HG03064 (cell line): Measurements from ENCODE around the gene DPP3.
"Not testable (repeated sequence)": the region's sequence is repeated elsewhere in the genome, so short reads cannot be mapped to it uniquely, and the experiment has no call there.

Source experiments
- ATAC-seq: cut with Tn5 transposase; IDR thresholded peaks from one replicate; pipeline ENCODE4 v1.9.1; 2021; ENCODE audit warnings: low read depth; ENCODE audit not compliant: unreplicated experiment

DPP3 gene

GRCh38 chr11:66480117-66480938 lies at the start of gene DPP3:
TSS of gene DPP3 (plus strand) at chr11:66480434. CDS start at chr11:66482201, 1,767 bp downstream.
- ATAC-seq = peak; percentile 68

- ATAC-seq = not testable (repeated sequence)
Measured at GRCh38 chr11:66431287-66431686, 48.9 kb upstream of the DPP3 start.

GRCh38 chr11:66431871-66432329 lies 48.3 kb upstream of the DPP3 start:
- not testable (repeated sequence) for ATAC-seq

- ATAC-seq = no peak
Measured at GRCh38 chr11:66432597-66432996, 47.6 kb upstream of the DPP3 start.

GRCh38 chr11:66437979-66438503 lies 42.2 kb upstream of the DPP3 start:
- ATAC-seq = no peak

- ATAC-seq = peak; percentile 83
Measured at GRCh38 chr11:66438504-66439466, 41.4 kb upstream of the DPP3 start, which contains the start of gene MRPL11. TSS of gene MRPL11 (minus strand) at chr11:66438848. CDS start at chr11:66438754, 94 bp downstream.

- not testable (repeated sequence) for ATAC-seq
Measured at GRCh38 chr11:66440101-66440939, 39.9 kb upstream of the DPP3 start.

- ATAC-seq = not testable (repeated sequence)
Measured at GRCh38 chr11:66440940-66441282, 39.3 kb upstream of the DPP3 start.

GRCh38 chr11:66443602-66444001 lies 36.6 kb upstream of the DPP3 start:
- no peak for ATAC-seq

- ATAC-seq = no peak
Measured at GRCh38 chr11:66447012-66447411, 33.2 kb upstream of the DPP3 start.

GRCh38 chr11:66448523-66448922 lies 31.7 kb upstream of the DPP3 start:
- ATAC-seq = no peak

GRCh38 chr11:66450560-66450959 lies 29.7 kb upstream of the DPP3 start:
- ATAC-seq = no peak

- ATAC-seq = no peak
Measured at GRCh38 chr11:66451663-66452062, 28.6 kb upstream of the DPP3 start.

GRCh38 chr11:66454247-66454646 lies 26.0 kb upstream of the DPP3 start:
- ATAC-seq = no peak

- no peak for ATAC-seq
Measured at GRCh38 chr11:66454828-66455227, 25.4 kb upstream of the DPP3 start.

GRCh38 chr11:66457826-66458225 lies 22.4 kb upstream of the DPP3 start:
- no peak for ATAC-seq

- no peak for ATAC-seq
Measured at GRCh38 chr11:66459138-66459778, 21.0 kb upstream of the DPP3 start.

GRCh38 chr11:66462010-66462409 lies 18.2 kb upstream of the DPP3 start:
- ATAC-seq = no peak

- no peak for ATAC-seq
Measured at GRCh38 chr11:66462911-66463310, 17.3 kb upstream of the DPP3 start.

- ATAC-seq = not testable (repeated sequence)
Measured at GRCh38 chr11:66464116-66464515, 16.1 kb upstream of the DPP3 start.
